H1 (cell line): ENCODE data around the gene ASPG. TPM values are rescaled to one million over a fixed set of nuclear protein-coding genes. Genes with fewer than 3 reads are reported as not detected.

ENCODE experiments used
- CTCF ChIA-PET: fragments of 300-600 bp; sonication (Branson Sonifier 250); formaldehyde crosslinking; loops from one replicate; lab custom pipeline; 2021; ENCODE audit not compliant: partially characterized antibody; lab: Charles Lee
- POLR2A ChIA-PET: fragments of 300-600 bp; sonication (Branson Sonifier 250); formaldehyde crosslinking; loops from one replicate; lab custom pipeline; 2021; ENCODE audit warnings: inconsistent platforms; ENCODE audit not compliant: partially characterized antibody; lab: Charles Lee
- DNase-seq, 2 experiments: peaks; one replicate each; pipeline versions ENCODE4 v3.0.0 to v3.0.0-alpha.2; 2010 to 2022; ENCODE audit warnings: low spot score in 2 of 2, low read depth in 1 of 2, mixed read lengths in 1 of 2
- FAIRE-seq: peaks from 2 replicates; lab custom pipeline; 2011; peaks lifted over from hg19 to GRCh38; lab: Jason Lieb, UNC
- H2AFZ ChIP-seq: 2 replicates; pipeline ENCODE4 v1.8.1; 2012; ENCODE audit warnings: low read length, inconsistent platforms
- H2AK5ac ChIP-seq: 2 replicates; pipeline ENCODE4 v1.6.1; 2013; ENCODE audit warnings: low read depth, low read length
- H2BK120ac ChIP-seq: replicated peaks from 2 replicates; pipeline ENCODE3; 2013; ENCODE audit warnings: low read depth, low read length, inconsistent platforms
- H2BK12ac ChIP-seq: 2 replicates; pipeline ENCODE4 v1.6.1; 2013; ENCODE audit warnings: low read depth, low read length
- H2BK15ac ChIP-seq: 2 replicates; pipeline ENCODE4 v1.6.1; 2013; ENCODE audit warnings: low read length
- H2BK20ac ChIP-seq: 2 replicates; pipeline ENCODE4 v1.6.1; 2013; ENCODE audit warnings: low read length
- H2BK5ac ChIP-seq: 2 replicates; pipeline ENCODE4 v1.6.1; 2013; ENCODE audit warnings: low read depth, low read length
- H3K14ac ChIP-seq: 2 replicates; pipeline ENCODE4 v1.6.1; 2013; ENCODE audit warnings: inconsistent platforms; ENCODE audit not compliant: insufficient read length
- H3K18ac ChIP-seq: 2 replicates; pipeline ENCODE4 v1.6.1; 2013; ENCODE audit warnings: low read length; ENCODE audit errors: extremely low read depth
- H3K23ac ChIP-seq: 2 replicates; pipeline ENCODE4 v1.6.1; 2013; ENCODE audit warnings: inconsistent platforms; ENCODE audit not compliant: insufficient read length
- H3K23me2 ChIP-seq: 2 replicates; pipeline ENCODE4 v1.6.1; 2013; ENCODE audit warnings: low read depth, low read length
- H3K27ac ChIP-seq: 2 replicates; pipeline ENCODE4 v1.6.1; 2011; ENCODE audit warnings: low read depth, low read length, inconsistent platforms
- H3K27me3 ChIP-seq, 4 experiments: replicated peaks in 1 of 4; 1 replicate in 1 of 4; 2 replicates in 3 of 4; pipeline versions ENCODE4 v1.6.1 to v1.8.1; 2011 to 2013; ENCODE audit warnings: low read length in 3 of 4, mild to moderate bottlenecking in 3 of 4, inconsistent platforms in 2 of 4, mixed read lengths in 2 of 4, moderate library complexity in 1 of 4; ENCODE audit not compliant: control insufficient read depth in 3 of 4, insufficient read depth in 3 of 4; ENCODE audit errors: extremely low read depth in 1 of 4
- H3K36me3 ChIP-seq, 4 experiments: 2 replicates each; pipeline versions ENCODE4 v1.6.1 to v1.8.1; 2011 to 2013; ENCODE audit warnings: mild to moderate bottlenecking in 4 of 4, low read length in 3 of 4, moderate library complexity in 2 of 4, control low read depth in 1 of 4, inconsistent platforms in 1 of 4; ENCODE audit not compliant: insufficient read depth in 4 of 4, control insufficient read depth in 2 of 4
- H3K4ac ChIP-seq: replicated peaks from 2 replicates; pipeline ENCODE3; 2013; ENCODE audit warnings: low read length, low read depth, mixed read lengths, inconsistent platforms; ENCODE audit not compliant: insufficient read length
- H3K4me1 ChIP-seq, 4 experiments: replicated peaks in 1 of 4; 1 replicate in 1 of 4; 2 replicates in 3 of 4; pipeline versions ENCODE4 v1.6.1 to v1.8.1; 2011 to 2013; ENCODE audit warnings: low read length in 3 of 4, inconsistent platforms in 2 of 4, mixed read lengths in 1 of 4; ENCODE audit not compliant: insufficient read depth in 4 of 4, control insufficient read depth in 3 of 4
- H3K4me2 ChIP-seq, 2 experiments: 2 replicates each; pipeline versions ENCODE4 v1.6.1 to v1.8.1; 2011 to 2013; ENCODE audit warnings: low read depth in 2 of 2, low read length in 2 of 2, control low read depth in 1 of 2, inconsistent platforms in 1 of 2, mild to moderate bottlenecking in 1 of 2; ENCODE audit not compliant: insufficient read depth in 1 of 2
- H3K4me3 ChIP-seq, 4 experiments: fragments of 200-600, 300-600 bp in 1 of 4; sonication (generic), shearing (Covaris generic), sonication (Bioruptor Twin) in 1 of 4; 2 replicates each; pipeline versions ENCODE4 v1.5.1 to v1.8.1; 2011 to 2016; ENCODE audit warnings: low read length in 4 of 4, low read depth in 3 of 4, control low read depth in 2 of 4, inconsistent platforms in 2 of 4, mild to moderate bottlenecking in 2 of 4, mixed read lengths in 1 of 4, moderate library complexity in 1 of 4; ENCODE audit not compliant: insufficient read depth in 2 of 4; ENCODE audit errors: extremely low read depth in 1 of 4
- H3K56ac ChIP-seq: replicated peaks from 2 replicates; pipeline ENCODE3; 2013; ENCODE audit warnings: low read depth, mild to moderate bottlenecking, mixed read lengths, low read length, inconsistent platforms; ENCODE audit not compliant: insufficient read length
- H3K79me1 ChIP-seq: 2 replicates; pipeline ENCODE4 v1.6.1; 2013; ENCODE audit warnings: low read depth, low read length, control low read depth
- H3K79me2 ChIP-seq, 2 experiments: 2 replicates each; pipeline versions ENCODE4 v1.6.1 to v1.8.1; 2012 to 2013; ENCODE audit warnings: low read length in 2 of 2, mild to moderate bottlenecking in 2 of 2, inconsistent platforms in 1 of 2; ENCODE audit not compliant: insufficient read depth in 2 of 2, control insufficient read depth in 1 of 2
- H3K9ac ChIP-seq, 4 experiments: replicated peaks in 1 of 4; 1 replicate in 1 of 4; 2 replicates in 3 of 4; pipeline versions ENCODE4 v1.6.1 to v1.8.1; 2011 to 2013; ENCODE audit warnings: low read depth in 3 of 4, low read length in 3 of 4, control low read depth in 2 of 4, mild to moderate bottlenecking in 2 of 4, moderate library complexity in 2 of 4, inconsistent platforms in 1 of 4; ENCODE audit errors: extremely low read depth in 1 of 4
- H3K9me3 ChIP-seq, 2 experiments: 2 replicates each; pipeline versions ENCODE4 v1.6.1 to v1.8.1; 2012 to 2013; ENCODE audit warnings: mild to moderate bottlenecking in 2 of 2, moderate library complexity in 2 of 2, control low read depth in 1 of 2, inconsistent platforms in 1 of 2, low read depth in 1 of 2, low read length in 1 of 2, mixed read lengths in 1 of 2; ENCODE audit not compliant: insufficient read depth in 2 of 2
- H4K20me1 ChIP-seq, 2 experiments: replicated peaks in 1 of 2; 2 replicates each; pipeline versions ENCODE3 to v1.8.1; 2011 to 2013; ENCODE audit warnings: inconsistent platforms in 2 of 2, low read length in 2 of 2, mild to moderate bottlenecking in 1 of 2; ENCODE audit not compliant: insufficient read depth in 2 of 2, control insufficient read depth in 1 of 2
- H4K5ac ChIP-seq: 2 replicates; pipeline ENCODE4 v1.6.1; 2013; ENCODE audit warnings: low read length, low read depth, mixed read lengths, inconsistent platforms; ENCODE audit not compliant: insufficient read length
- H4K8ac ChIP-seq: 2 replicates; pipeline ENCODE4 v1.8.0; 2013; ENCODE audit warnings: mild to moderate bottlenecking, moderate library complexity, low read length, inconsistent platforms; ENCODE audit not compliant: insufficient read depth; ENCODE audit errors: extremely low read depth
- H4K91ac ChIP-seq: replicated peaks from 2 replicates; pipeline ENCODE3; 2013; ENCODE audit warnings: low read length, mixed read lengths, inconsistent platforms; ENCODE audit not compliant: insufficient read length
- ATF3 ChIP-seq: IDR thresholded peaks from 2 replicates; pipeline ENCODE4 v1.6.1; 2011; ENCODE audit warnings: low read depth, mild to moderate bottlenecking, low read length; ENCODE audit not compliant: insufficient read depth
- CHD1 ChIP-seq: IDR thresholded peaks from 2 replicates; pipeline ENCODE4 v1.6.1; 2012; ENCODE audit warnings: low read depth, low read length, improper control_type of control experiment
- CHD2 ChIP-seq: IDR thresholded peaks from 2 replicates; pipeline ENCODE4 v1.6.1; 2012; ENCODE audit warnings: low read length, improper control_type of control experiment
- CTCF ChIP-seq, 3 experiments: IDR thresholded peaks; 1 replicate in 2 of 3; 2 replicates in 1 of 3; pipeline versions ENCODE4 v1.5.1 to v1.6.1; 2011; ENCODE audit warnings: low read length in 3 of 3, mild to moderate bottlenecking in 3 of 3, inconsistent platforms in 2 of 3, low read depth in 1 of 3, moderate library complexity in 1 of 3; ENCODE audit not compliant: insufficient read depth in 1 of 3; ENCODE audit errors: control extremely low read depth in 1 of 3
- EGR1 ChIP-seq: IDR thresholded peaks from 2 replicates; pipeline ENCODE4 v1.6.1; 2011; ENCODE audit warnings: low read depth, low read length, borderline replicate concordance
- EP300 ChIP-seq, 2 experiments: IDR thresholded peaks; 1 replicate in 1 of 2; 2 replicates in 1 of 2; pipeline ENCODE4 v1.6.1; 2011 to 2012; ENCODE audit warnings: low read depth in 2 of 2, low read length in 2 of 2, mild to moderate bottlenecking in 2 of 2, borderline replicate concordance in 1 of 2, inconsistent platforms in 1 of 2, moderate library complexity in 1 of 2
- KDM4A ChIP-seq: IDR thresholded peaks from one replicate; pipeline ENCODE4 v1.7.1; 2012; ENCODE audit warnings: low read depth, mild to moderate bottlenecking, moderate library complexity, low read length, inconsistent platforms; ENCODE audit not compliant: severe bottlenecking
- RBBP5 ChIP-seq: IDR thresholded peaks from 2 replicates; pipeline ENCODE4 v1.7.1; 2012; ENCODE audit warnings: low read depth, mild to moderate bottlenecking, inconsistent platforms, low read length, moderate library complexity, borderline replicate concordance
- TAF1 ChIP-seq: IDR thresholded peaks from 2 replicates; pipeline ENCODE4 v1.6.1; 2011; ENCODE audit warnings: mild to moderate bottlenecking, low read depth, low read length
- TEAD4 ChIP-seq: IDR thresholded peaks from 2 replicates; pipeline ENCODE4 v1.6.1; 2012; ENCODE audit warnings: low read depth, low read length, inconsistent platforms, mixed read lengths
- WGBS, 2 experiments: shearing (Covaris generic) in 1 of 2; methylation state at CpG; one replicate each; pipeline versions ENCODE4 v1.1.6 to v1.1.7; 2013 to 2015; ENCODE audit warnings: low lambda C conversion rate in 2 of 2, mixed read lengths in 2 of 2, inconsistent platforms in 1 of 2, low coverage in 1 of 2, missing lambda C conversion rate in 1 of 2; ENCODE audit not compliant: insufficient replicate concordance in 2 of 2, insufficient coverage in 1 of 2, insufficient read length in 1 of 2; ENCODE audit errors: extremely low coverage in 1 of 2, missing lambda C conversion rate in 1 of 2; 5-methylcytosine and 5-hydroxymethylcytosine counted together
- polyA plus RNA-seq, 7 experiments: library from polyadenylated mRNA; depleted of rRNA in 3 of 7; stranded (reverse) in 5 of 7; unstranded in 2 of 7; fragments of >200 nt in 5 of 7; fragments of 200-250 nt in 2 of 7; gene quantifications; 1 replicate in 5 of 7; 2 replicates in 1 of 7; 4 replicates in 1 of 7; pipeline versions ENCODE4 v1.2.1 to v1.2.3, GENCODE V29; 2011 to 2013; ENCODE audit warnings: missing spikeins in 2 of 7, mixed read lengths in 2 of 7
- total RNA-seq: library from RNA; stranded (reverse); fragmentation: NEBNext Ultra II Directional; extraction: Animal tissue kit (Norgen Biotek cat#: 25700); gene quantifications from 2 replicates; pipeline ENCODE4 v1.2.1, GENCODE V29; 2021

ASPG gene
- total and polyA plus RNA-seq, 2 of the 8 experiments (the other 6 are each of a cell fraction or from before 2014, with no cell fraction given) = 0.34 to 0.59 TPM

DNA sequence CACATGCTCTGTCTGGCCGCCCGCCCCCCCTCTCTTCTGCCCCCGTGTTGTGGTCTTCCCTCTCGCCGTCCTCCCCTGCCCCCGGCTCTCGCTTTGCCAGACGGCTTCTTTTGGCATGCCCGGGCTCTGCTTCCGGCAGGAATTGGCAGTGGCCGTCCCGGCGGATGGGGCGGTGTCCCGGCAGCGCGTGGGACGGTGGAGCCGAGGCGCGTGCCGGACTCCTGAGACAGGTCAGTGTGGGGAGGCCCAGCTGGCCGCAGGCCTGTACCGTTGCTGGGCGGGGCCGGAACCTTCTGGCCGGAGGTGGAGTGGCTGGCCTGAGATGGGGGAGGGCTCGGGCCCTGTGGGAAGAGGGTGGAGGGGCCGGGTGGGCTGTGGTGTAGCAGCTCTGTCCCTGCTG lies 70.0 kb downstream of the ASPG start:
- H3K23me2 ChIP-seq = no peaks in the 10 kb centered on the region
- 95% methylated on average over 17 of the region's 29 CpGs; no CpG with 5 or more reads in 1 of the 2 experiments for WGBS, 2 experiments
- H2BK20ac ChIP-seq = no peak overlapping the region
- H3K4me3 ChIP-seq = no peak overlapping the region
- H2AK5ac ChIP-seq = no peak overlapping the region
- no peak overlapping the region for H4K8ac ChIP-seq
- no peak overlapping the region for H4K91ac ChIP-seq
- H2BK120ac ChIP-seq = no peak overlapping the region
- H3K4me2 ChIP-seq = no peak overlapping the region
- no peaks in the 10 kb centered on the region for H3K9me3 ChIP-seq
- no peak overlapping the region for H3K56ac ChIP-seq
- no peak overlapping the region for H3K4ac ChIP-seq
- H2AFZ ChIP-seq = no peak overlapping the region
- peaks cover 32% of the 10 kb centered on the region for H3K79me1 ChIP-seq
- no peak overlapping the region for H3K14ac ChIP-seq
- H2BK12ac ChIP-seq = no peak overlapping the region
- H4K5ac ChIP-seq = no peak overlapping the region
- no peak overlapping the region for H3K27ac ChIP-seq
- no peak for DNase-seq
- CTCF ChIA-PET = interaction anchor here (0.7 to 1.5 kb wide), 4 partner anchors 12 to 1927 kb away, joined by 3 to 4 read pairs (median 3); no protein-coding TSS in a partner anchor
- peaks cover 0 to 31% of the 10 kb centered on the region in 2 experiments; a peak in 3 of 4 replicates for H3K79me2 ChIP-seq
- peaks cover 4 to 23% of the 10 kb centered on the region in 2 experiments for H4K20me1 ChIP-seq
- no peak overlapping the region for H3K23ac ChIP-seq
- no peak for FAIRE-seq
- H3K27me3 ChIP-seq = no peaks in the 10 kb centered on the region
- H2BK5ac ChIP-seq = no peak overlapping the region
- no peak overlapping the region for H3K9ac ChIP-seq
- POLR2A ChIA-PET = interaction anchor here (1.3 kb wide), 1 partner anchor 11 kb away, joined by 3 read pairs; no protein-coding TSS in a partner anchor
- no peak overlapping the region; the same call in 1 of the 2 replicates for H3K18ac ChIP-seq
- H3K4me1 ChIP-seq = peaks cover 0 to 10% (median 5%) of the 10 kb centered on the region in 4 experiments; a peak in 5 of 7 replicates
- H2BK15ac ChIP-seq = no peak overlapping the region
- H3K36me3 ChIP-seq = peaks cover 0 to 13% (median 10%) of the 10 kb centered on the region in 4 experiments; a peak in 4 of 8 replicates
- TF ChIP-seq ATF3 (no peak), TEAD4 (no peak), CHD1 (no peak), EGR1 (no peak), KDM4A (no peak), CTCF (IDR thresholded peaks at IDR 0.05; ENCODE audit: control extremely low read depth in 1 of 3, insufficient read depth in 1 of 3, low read depth in 1 of 3, low read length in 3 of 3) (no peak), RBBP5 (no peak), EP300 (IDR thresholded peaks at IDR 0.05; ENCODE audit: borderline replicate concordance in 1 of 2, low read depth in 2 of 2, low read length in 2 of 2) (no peak), TAF1 (no peak), CHD2 (no peak)
